NCI-H2196 treated with DMSO at 0.1 percent for 48 hours (cell line): ENCODE data around the gene INO80E.

Source experiments
- DNase-seq: peaks from one replicate; lab custom pipeline; 2025; ENCODE audit not compliant: unreplicated experiment; lab: John Stamatoyannopoulos, UW

The INO80E gene

DNA sequence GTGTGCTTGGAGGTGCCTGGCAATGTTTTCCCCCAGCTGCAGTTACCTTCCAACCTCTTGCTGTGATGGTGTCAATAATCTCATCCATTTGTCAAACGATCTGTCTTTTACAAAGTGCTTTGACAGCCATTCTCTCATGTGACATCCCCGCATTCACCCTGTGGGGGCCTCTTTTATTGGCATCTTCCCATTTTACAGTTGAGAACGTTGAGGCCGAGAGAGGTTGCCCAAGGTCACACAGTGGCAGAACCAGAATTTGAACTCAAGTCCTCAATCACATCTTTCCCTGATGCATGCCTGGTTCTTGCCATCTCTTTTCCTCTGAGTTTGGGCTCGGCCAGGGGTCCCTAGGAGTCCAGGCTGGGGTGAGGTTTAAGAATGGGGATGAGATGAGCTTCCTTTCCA, 20.9 kb upstream of the INO80E start:
- DNase-seq = no peak

- no peak for DNase-seq
Measured at GRCh38 chr16:29975811-29976511, 20.1 kb upstream of the INO80E start.

DNA sequence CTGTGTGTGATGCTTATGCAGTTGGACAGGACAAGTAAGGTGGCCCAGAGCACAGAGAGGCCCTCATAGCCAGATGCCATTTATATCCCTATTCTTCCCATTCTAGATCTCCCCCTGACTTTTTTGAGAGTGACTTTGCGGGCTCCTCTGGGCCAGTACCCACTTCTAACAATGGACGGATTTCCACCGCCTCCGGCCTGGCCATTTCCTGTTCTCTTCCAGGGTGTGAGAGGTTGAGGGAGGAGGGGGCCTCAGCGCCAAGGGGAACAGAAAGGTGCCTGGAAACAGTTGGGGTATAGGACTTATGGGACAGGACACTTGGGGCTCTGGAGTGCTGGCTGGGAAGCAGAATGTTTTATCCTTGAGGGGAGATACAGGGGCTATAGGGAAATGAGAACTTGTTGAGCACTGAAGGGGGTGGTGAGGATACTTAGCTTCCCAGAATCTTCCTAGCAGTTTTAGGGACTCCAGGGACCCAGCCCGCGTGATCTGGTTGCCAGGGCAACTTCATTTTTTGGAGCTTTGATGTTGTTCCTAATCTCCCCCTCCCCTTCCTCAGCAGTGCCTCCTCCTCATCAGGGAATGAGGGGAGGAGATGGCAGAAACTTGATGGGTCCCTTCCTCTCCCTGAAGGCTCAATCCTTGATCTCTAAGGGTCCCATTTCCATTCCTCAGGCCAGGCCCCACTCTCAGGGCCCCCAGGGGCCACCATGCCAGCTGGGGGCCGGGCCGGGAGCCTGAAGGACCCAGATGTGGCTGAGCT, 18.8 kb upstream of the INO80E start:
- DNase-seq = no peak

DNA sequence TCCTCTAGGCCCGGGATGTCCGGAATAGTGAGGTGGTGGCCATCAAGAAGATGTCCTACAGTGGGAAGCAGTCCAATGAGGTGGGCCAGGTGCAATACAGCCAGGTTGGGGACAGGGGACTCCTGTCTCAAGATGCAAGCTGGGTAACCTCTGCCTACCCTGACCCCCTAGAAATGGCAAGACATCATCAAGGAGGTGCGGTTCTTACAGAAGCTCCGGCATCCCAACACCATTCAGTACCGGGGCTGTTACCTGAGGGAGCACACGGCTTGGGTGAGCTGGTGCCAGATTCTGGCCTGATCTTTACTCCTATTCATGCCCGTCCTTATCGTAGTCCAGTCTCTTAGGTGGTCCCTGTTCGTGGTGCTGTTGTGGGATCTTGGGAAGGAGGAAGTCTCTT, 18.0 kb upstream of the INO80E start:
- DNase-seq = no peak

GRCh38 chr16:29978564-29979270, 17.3 kb upstream of the INO80E start:
- no peak for DNase-seq

GRCh38 chr16:29982560-29983419, 13.3 kb upstream of the INO80E start:
- DNase-seq = no peak

GRCh38 chr16:29983420-29984136, 12.5 kb upstream of the INO80E start:
- DNase-seq = no peak

DNA sequence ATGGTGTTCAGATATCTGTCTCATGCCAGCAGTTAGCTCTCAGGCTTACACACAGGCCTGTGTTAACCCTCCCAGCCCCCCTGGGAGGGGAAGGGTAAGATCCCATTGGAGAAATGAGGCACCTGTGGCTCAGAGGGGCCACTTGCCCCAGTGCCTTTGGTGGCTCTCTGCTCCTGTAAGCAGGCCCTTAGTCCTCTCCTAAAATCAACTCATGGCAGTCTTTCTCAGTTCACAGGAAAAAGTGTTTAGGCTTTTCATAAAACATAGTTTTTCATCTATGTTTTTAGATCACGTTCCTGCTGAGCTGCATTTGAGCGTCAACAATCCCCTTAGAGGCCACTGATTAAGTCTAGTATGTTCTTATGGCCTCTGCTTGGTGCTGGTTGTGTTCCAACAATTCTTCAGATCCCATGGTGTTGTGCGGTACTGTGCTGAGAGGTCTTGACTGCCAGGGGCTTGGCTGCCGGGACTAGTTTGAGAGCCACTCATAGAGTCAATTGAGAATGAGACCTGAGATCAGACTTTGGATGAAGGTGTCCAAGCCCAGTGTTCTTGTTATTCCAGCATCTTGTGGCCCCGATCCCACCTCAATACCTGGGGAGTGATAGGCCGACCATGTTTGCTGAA, 11.8 kb upstream of the INO80E start:
- DNase-seq = no peak

DNA sequence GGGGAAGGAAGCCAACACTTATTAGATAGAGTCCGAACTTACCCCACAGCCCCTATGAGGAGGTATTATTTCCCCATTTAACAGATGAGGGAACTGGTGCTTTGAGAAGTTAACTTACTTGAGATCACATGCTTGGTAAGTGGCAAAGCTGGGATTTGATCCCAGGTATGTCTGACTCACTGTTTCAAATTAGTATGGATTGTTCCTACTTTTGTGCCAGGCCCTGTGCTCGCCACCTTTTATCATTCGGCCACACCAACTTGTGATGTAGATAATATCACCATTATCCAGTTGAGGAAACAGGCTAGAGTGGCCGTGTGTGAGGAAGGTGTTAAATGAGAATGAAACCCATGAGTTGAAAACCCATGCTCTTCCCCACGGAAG, 11.3 kb upstream of the INO80E start:
- no peak for DNase-seq

DNA sequence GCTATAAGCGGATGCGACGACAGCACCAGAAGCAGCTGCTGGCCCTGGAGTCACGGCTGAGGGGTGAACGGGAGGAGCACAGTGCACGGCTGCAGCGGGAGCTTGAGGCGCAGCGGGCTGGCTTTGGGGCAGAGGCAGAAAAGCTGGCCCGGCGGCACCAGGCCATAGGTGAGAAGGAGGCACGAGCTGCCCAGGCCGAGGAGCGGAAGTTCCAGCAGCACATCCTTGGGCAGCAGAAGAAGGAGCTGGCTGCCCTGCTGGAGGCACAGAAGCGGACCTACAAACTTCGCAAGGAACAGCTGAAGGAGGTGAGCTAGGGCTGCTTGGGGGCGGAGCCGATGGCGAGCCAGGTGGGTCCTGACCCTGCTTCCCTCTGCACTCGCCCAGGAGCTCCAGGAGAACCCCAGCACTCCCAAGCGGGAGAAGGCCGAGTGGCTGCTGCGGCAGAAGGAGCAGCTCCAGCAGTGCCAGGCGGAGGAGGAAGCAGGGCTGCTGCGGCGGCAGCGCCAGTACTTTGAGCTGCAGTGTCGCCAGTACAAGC, 10.7 kb upstream of the INO80E start:
- no peak for DNase-seq

DNA sequence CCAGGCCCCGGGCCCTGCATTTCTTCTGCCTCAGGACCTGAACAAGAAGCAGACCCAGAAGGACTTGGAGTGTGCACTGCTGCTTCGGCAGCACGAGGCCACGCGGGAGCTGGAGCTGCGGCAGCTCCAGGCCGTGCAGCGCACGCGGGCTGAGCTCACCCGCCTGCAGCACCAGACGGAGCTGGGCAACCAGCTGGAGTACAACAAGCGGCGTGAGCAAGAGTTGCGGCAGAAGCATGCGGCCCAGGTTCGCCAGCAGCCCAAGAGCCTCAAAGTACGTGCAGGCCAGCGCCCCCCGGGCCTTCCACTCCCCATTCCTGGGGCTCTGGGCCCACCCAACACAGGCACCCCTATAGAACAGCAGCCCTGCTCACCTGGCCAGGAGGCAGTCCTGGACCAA, 9.8 kb upstream of the INO80E start:
- no peak for DNase-seq

GRCh38 chr16:29986931-29987330, 9.1 kb upstream of the INO80E start:
- DNase-seq = no peak

DNA sequence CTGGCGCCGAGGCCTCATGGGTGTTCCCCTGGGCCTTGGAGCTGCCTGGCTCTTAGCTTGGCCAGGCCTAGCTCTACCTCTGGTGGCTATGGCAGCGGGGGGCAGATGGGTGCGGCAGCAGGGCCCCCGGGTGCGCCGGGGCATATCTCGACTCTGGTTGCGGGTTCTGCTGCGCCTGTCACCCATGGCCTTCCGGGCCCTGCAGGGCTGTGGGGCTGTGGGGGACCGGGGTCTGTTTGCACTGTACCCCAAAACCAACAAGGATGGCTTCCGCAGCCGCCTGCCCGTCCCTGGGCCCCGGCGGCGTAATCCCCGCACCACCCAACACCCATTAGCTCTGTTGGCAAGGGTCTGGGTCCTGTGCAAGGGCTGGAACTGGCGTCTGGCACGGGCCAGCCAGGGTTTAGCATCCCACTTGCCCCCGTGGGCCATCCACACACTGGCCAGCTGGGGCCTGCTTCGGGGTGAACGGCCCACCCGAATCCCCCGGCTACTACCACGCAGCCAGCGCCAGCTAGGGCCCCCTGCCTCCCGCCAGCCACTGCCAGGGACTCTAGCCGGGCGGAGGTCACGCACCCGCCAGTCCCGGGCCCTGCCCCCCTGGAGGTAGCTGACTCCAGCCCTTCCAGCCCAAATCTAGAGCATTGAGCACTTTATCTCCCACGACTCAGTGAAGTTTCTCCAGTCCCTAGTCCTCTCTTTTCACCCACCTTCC, 8.5 kb upstream of the INO80E start:
- no peak for DNase-seq

- DNase-seq = no peak
Measured at GRCh38 chr16:29988346-29989075, 7.5 kb upstream of the INO80E start.

- no peak for DNase-seq
Measured at GRCh38 chr16:29989111-29989858, 6.8 kb upstream of the INO80E start.

- DNase-seq = no peak
Measured at GRCh38 chr16:29990034-29990433, 6.0 kb upstream of the INO80E start.

DNA sequence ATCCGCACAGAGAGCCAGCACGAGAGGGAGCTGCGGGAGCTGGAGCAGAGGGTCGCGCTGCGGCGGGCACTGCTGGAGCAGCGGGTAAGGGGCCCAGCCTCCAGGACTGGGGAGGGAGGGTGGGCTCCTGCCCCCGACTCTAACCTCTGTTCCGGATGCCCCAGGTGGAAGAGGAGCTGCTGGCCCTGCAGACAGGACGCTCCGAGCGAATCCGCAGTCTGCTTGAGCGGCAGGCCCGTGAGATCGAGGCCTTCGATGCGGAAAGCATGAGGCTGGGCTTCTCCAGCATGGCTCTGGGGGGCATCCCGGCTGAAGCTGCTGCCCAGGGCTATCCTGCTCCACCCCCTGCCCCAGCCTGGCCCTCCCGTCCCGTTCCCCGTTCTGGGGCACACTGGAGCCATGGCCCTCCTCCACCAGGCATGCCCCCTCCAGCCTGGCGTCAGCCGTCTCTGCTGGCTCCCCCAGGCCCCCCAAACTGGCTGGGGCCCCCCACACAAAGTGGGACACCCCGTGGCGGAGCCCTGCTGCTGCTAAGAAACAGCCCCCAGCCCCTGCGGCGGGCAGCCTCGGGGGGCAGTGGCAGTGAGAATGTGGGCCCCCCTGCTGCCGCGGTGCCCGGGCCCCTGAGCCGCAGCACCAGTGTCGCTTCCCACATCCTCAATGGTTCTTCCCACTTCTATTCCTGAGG, 5.0 kb upstream of the INO80E start:
- no peak for DNase-seq
